Hematopoietic multipotent progenitor cell (in vitro differentiated cells): ENCODE data around the gene CDADC1. TPM values are rescaled to one million over a fixed set of nuclear protein-coding genes. Genes with fewer than 3 reads are reported as not detected.

ENCODE experiments used
- DNase-seq, 3 donors: peaks; one replicate each; pipeline ENCODE4 v3.0.0-alpha.2; 2011 to 2015; ENCODE audit warnings: low read depth in 2 of 3, low spot score in 2 of 3
- total RNA-seq: library from RNA; depleted of rRNA; stranded (reverse); fragments of >200 nt; gene quantifications from one replicate; pipeline ENCODE4 v1.2.3, GENCODE V29; 2012

The CDADC1 gene
- 12.7 TPM for total RNA-seq

- peak; percentile 52 to 98 (median 95) for DNase-seq
These were observed at the start of gene CDADC1 for GRCh38 chr13:49247643-49248621. Gene CDADC1 (plus strand): TSS chr13:49247925. CDS start chr13:49248038, 113 bp downstream.

- DNase-seq = no peak
These were observed 41.1 kb upstream of the CDADC1 start for GRCh38 chr13:49206641-49207040.

- DNase-seq = no peak
These were observed 39.1 kb upstream of the CDADC1 start for GRCh38 chr13:49208619-49209018.

GRCh38 chr13:49210114-49210513 is 37.6 kb upstream of the CDADC1 start:
- DNase-seq = no peak

- DNase-seq = no peak
These were observed 37.1 kb upstream of the CDADC1 start for GRCh38 chr13:49210669-49211068.

DNA sequence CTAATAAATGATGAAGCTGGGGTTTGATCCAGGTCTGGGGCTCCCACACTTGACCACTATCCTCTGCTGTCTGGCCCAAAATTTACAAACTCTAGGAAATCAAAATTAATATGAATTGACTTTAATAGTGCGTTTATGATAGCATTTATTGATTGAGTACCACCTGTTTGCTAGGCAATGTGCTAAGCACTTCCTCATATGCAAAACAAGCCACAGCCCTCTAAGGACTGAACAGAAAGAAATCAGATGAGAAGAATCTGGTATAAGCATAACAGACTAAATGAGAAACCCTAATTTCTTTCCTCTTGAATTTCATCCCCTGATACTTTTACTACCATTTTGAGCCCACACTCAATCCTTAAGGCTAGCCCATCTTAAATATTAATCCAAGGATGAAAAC is 34.2 kb upstream of the CDADC1 start:
- DNase-seq = no peak

DNA sequence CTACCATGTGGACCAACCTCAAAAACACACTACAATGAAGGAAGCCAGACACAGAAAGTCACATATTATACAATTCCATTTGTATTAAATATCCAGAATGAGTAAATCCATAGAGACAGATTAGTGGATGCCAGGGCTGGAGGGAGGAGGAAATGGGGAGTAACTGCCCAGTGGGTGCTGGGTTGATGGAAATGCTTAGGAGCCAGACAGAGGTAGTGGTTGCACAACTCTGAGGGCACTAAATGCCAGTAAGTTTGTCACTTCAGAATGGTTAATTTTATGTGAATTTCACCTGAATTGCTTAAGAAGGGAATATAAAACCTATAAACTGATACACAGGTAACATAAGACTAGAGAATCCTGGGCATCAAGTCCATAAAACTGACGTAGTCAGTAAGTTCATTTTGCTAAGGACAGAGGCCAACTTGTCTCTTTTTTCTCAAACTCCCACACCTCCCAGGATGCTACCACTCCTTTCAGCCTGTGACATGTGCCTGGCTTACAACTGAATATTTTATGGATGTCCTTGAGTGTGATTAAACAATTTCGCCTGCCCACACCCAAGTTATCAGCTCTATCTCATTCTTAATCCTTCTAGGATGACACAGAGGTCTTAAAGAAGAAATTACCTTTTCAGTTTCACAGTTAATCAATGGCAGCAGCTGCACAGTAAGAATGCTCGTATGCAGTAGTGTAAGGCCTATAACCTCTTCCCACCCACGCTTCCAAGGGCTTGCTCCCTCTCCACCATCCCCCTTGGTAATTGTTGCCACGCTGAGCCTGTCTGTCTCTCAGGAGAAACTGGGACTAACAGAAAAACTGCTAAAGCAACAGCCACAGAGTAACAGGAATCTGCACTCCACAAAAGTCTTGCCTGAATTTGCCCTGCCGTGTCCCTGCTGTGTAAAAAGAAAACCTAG is 33.5 kb upstream of the CDADC1 start:
- no peak for DNase-seq

DNA sequence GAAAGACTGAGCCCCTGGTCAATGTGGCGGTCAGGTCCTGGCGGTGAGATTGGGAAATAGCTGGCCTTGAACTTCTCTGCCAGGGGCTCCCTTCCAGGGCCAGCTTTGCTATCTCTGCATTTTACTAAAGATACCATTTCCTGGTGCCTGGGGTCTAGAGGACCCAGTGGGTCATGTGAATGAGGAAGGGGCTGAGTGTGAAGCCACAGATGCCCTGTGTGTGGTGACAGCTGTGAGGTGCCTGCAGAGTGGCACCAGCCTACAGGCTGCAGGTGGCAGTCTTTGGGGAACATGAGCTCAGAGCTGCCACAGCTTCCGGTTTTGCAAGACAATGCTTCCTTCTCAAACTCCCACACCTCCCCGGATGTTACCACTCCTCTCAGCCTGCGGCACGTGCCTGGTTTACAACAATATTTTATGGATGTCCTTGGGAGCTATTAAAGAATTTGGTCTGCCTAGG is 32.8 kb upstream of the CDADC1 start:
- DNase-seq = peak in 2 of 3 donors; percentile 79 to 90

DNA sequence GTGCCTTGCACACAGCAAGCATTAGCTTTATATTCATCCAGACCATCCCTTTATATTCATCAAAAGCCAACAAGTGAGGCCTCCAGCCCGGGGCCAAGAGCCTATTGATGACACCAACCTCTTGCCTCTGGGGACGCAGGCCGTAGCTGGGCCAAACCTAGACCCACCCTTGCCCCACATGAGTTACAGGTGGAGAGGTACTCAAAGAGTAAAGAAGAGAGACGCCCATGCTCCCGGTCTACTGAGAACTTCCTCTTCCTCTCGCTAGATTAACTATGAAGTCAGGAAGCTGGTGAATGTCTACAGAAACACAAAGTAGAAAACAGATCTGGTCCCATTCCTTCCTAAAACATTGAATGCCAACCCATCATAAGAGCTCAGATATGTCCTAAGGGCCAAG is 31.4 kb upstream of the CDADC1 start:
- no peak for DNase-seq

DNA sequence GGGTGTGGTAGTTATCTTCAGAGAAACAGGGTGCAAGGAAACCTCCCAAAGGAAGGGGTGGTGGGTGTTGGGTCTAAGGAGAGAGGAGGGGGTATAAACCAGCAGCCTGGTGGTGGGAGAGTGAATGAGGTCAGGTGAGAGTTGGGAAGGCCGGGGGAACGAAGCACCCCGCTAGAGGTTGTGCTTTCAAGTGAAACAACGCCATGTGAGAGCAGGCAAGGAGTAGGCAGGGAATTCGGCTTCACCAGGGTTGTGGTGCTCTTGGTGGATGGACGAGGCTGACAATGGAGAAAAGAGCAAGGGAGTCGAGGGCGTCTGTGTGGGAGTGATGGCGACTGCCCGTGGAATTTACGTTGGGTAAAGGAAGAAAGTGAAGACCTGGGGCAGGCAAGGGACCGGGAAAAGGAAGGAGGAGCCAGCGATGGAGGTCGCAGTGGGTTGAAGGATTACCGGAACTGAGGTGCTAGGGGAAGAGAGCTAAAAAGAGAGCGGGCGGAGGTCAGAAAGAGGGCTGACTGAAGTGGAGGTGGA is 29.7 kb upstream of the CDADC1 start:
- no peak for DNase-seq

GRCh38 chr13:49218493-49219051 is 29.2 kb upstream of the CDADC1 start:
- no peak for DNase-seq

DNA sequence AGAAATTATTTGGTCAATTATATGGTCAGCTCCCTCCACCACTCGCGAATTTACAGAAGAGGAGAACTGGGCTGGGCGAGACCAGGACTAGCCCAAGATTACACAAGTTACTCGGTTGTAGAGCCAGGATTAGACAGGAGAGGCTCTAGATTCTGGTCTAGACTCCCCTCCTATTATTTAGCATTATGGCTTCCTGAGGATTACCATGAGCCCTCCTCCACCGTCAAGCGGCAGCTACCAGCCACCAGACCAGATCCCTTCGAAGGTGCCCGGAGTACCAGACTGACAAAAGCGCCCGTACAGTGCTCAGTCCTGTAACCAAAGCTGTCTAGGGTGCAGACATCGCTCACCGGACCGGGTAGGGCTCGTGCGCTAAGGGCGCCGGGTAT is 28.1 kb upstream of the CDADC1 start:
- DNase-seq = peak in 1 of 3 donors; percentile 27

- DNase-seq = peak in 2 of 3 donors; percentile 79
These were observed 27.5 kb upstream of the CDADC1 start, which contains the start of gene MLNR for GRCh38 chr13:49220036-49220855. Gene MLNR (plus strand): TSS chr13:49220338. CDS start chr13:49220338, 0 bp downstream.

DNA sequence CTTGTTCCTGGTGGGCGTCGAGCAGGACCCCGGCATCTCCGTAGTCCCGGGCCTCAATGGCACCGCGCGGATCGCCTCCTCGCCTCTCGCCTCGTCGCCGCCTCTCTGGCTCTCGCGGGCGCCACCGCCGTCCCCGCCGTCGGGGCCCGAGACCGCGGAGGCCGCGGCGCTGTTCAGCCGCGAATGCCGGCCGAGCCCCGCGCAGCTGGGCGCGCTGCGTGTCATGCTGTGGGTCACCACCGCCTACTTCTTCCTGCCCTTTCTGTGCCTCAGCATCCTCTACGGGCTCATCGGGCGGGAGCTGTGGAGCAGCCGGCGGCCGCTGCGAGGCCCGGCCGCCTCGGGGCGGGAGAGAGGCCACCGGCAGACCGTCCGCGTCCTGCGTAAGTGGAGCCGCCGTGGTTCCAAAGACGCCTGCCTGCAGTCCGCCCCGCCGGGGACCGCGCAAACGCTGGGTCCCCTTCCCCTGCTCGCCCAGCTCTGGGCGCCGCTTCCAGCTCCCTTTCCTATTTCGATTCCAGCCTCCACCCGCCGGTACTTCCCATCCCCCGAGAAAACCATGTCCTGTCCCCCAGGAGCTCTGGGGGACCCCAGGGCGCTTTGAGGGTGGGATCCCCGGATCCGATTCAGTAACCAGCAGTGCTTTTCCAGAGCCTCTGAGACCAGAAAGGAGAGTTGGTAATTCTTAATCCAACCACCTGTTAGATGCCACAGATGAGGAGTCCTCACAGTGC is 26.7 kb upstream of the CDADC1 start:
- DNase-seq = peak in 1 of 3 donors; percentile 14

DNA sequence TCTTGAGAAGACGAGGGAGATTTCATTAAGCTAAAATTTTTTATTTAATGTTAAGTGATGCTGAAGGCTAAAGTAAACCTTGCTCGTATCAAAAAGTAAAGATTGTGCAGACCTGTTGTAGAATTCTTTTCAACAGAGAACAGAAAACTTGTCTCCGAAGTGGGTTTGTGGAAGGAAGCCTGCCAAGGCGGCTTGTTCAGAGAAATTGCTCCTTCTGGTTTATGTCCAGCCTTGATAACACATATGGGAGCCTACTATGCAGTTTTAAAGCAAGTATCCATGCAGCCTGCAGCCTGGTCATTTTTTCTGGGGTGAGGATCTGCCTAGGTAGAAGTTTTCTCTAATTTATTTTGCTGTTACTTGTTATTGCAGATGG is 26.1 kb upstream of the CDADC1 start:
- no peak for DNase-seq

DNA sequence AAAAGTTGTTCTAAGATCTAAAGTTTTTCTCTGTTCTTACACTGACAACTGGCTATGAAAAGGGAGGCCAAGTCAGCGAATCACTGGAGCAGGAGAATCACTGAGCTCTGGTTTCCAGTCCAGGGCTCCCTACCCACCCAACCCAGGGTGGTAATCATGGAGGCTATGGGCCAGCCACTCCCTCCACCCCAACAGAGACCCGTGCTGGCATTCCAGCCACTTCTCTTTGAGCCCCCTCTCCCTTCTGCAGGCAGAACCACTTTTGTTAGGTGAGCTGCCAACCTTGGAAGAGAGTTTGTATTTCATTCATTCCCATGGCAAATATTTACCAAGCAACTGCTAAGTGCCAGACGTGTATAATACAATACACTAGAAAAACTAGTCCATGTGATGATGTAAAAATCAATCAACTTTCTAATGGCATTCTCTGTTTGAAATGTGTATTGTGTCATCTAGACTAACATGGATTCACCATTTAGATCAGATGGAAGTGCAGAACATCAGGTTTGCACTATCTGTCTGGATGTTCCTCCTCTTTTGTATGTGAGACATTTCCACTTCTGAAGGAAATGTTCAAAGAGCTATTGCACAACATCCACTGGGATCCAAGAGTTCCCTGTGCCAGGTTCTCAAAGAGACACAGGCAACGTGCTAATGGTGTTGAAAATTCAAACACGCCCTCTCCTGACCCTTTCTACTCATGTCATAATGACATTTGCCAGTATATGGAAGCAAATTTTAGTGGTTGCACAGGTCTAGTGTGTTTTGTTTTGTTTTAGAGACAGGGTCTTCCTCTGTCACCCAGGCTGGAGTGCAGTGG is 22.3 kb upstream of the CDADC1 start:
- DNase-seq = no peak

DNA sequence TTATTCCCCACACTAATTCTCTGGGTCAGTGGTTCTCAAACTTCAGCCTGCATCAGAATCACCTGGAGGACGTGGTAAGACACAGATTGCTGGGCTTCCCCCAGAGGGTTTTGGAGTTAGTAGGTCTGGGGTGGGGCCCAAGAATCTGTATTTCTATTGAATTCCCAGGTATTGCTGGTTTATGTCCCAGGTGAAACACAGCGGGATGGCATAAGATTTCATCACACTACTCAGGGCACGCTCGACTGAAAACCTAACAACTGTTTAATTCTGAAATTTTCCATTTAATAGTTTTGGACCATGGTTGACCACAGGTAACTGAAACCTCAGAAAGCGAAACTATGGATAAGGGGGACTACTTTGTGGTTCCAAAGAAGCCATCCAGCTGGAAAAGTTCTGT is 21.1 kb upstream of the CDADC1 start:
- no peak for DNase-seq

GRCh38 chr13:49234741-49235140 is 13.0 kb upstream of the CDADC1 start:
- no peak for DNase-seq
